Activated naive CD8-positive, alpha-beta T cell treated with anti-CD3 and anti-CD28 coated beads, Interleukin-2, amount 50 U/mL, for 24 hours (primary cell): ENCODE results near the gene SETD4.
"Not testable (repeated sequence)": the region's sequence is repeated elsewhere in the genome, so short reads cannot be mapped to it uniquely, and the experiment has no call there.

Experiments used
- ATAC-seq: fragments of 150-1000 bp; cut with Tn5 transposase; one replicate; pipeline ENCODE4 v1.10.0; 2021
- DNase-seq: peaks from one replicate; pipeline ENCODE4 v3.0.0; 2021
- H3K27ac Mint-ChIP-seq: one replicate; pipeline ENCODE4 v1.8.0; 2021; ENCODE audit warnings: mild to moderate bottlenecking, mixed read lengths
- H3K27me3 Mint-ChIP-seq: one replicate; pipeline ENCODE4 v1.8.0; 2021; ENCODE audit warnings: mixed read lengths
- H3K36me3 Mint-ChIP-seq: one replicate; pipeline ENCODE4 v1.8.0; 2021; ENCODE audit warnings: low read depth, mixed read lengths
- H3K4me1 Mint-ChIP-seq: one replicate; pipeline ENCODE4 v1.8.0; 2021; ENCODE audit warnings: mixed read lengths
- H3K4me3 Mint-ChIP-seq: one replicate; pipeline ENCODE4 v1.8.0; 2021; ENCODE audit warnings: mild to moderate bottlenecking, moderate library complexity, mixed read lengths
- H3K9me3 Mint-ChIP-seq: one replicate; pipeline ENCODE4 v1.8.0; 2021; ENCODE audit warnings: mixed read lengths

SETD4 gene

GRCh38 chr21:36089946-36090345 lies 29.6 kb upstream of the SETD4 start:
- Mint-ChIP-seq H3K27ac (no peak overlapping the region), H3K36me3 (peaks cover 6% of the 10 kb centered on the region), H3K4me1 (no peaks in the 10 kb centered on the region), H3K27me3 (peaks cover 5% of the 10 kb centered on the region), H3K4me3 (no peak overlapping the region), H3K9me3 (peaks cover 8% of the 10 kb centered on the region)
- ATAC-seq, result no peak
- DNase-seq, result no peak

- Mint-ChIP-seq H3K27ac (no peak overlapping the region), H3K36me3 (no peaks in the 10 kb centered on the region), H3K4me3 (no peak overlapping the region), H3K27me3 (no peaks in the 10 kb centered on the region), H3K9me3 (no peaks in the 10 kb centered on the region), H3K4me1 (no peaks in the 10 kb centered on the region)
- ATAC-seq (peak; percentile 49), DNase-seq (no peak)
Observed at GRCh38 chr21:36087362-36088138, 27.2 kb upstream of the SETD4 start.

DNA sequence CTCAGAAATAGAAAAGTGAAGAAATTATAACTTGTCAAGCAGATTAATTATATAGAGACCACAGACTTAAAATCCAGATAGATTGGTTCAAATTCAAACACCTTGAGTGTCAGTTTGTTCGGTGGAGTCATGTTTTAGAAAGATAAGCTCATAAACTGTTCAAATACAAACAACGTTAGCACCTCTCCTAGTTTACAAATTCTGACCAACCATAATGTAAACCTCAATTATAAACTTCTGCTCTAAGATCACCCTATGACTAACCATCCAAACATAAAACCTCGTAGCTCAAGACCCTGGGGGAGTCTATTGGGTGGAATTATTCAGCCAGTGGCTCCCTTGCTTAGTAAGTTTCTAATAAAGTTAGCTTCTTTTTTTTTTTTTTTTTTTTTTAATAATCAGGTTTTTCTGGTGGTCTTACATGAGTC lies 21.9 kb upstream of the SETD4 start:
- H3K9me3 Mint-ChIP-seq, result no peaks in the 10 kb centered on the region

GRCh38 chr21:36080386-36080785 lies 20.1 kb upstream of the SETD4 start:
- H3K36me3 Mint-ChIP-seq, result no peaks in the 10 kb centered on the region
- H3K4me3 Mint-ChIP-seq, result no peak overlapping the region
- no peak for DNase-seq
- H3K9me3 Mint-ChIP-seq, result no peaks in the 10 kb centered on the region
- peak overlapping the region; percentile 2 for H3K27ac Mint-ChIP-seq
- H3K27me3 Mint-ChIP-seq, result no peaks in the 10 kb centered on the region
- no peak for ATAC-seq
- peaks cover 35% of the 10 kb centered on the region for H3K4me1 Mint-ChIP-seq

More for the DNA sequence above, 21.9 kb upstream of the SETD4 start:
- Mint-ChIP-seq H3K4me3 (no peak overlapping the region), H3K27ac (no peak overlapping the region), H3K36me3 (no peaks in the 10 kb centered on the region), H3K4me1 (peaks cover 20% of the 10 kb centered on the region), H3K27me3 (no peaks in the 10 kb centered on the region)
- ATAC-seq (no peak), DNase-seq (no peak)

GRCh38 chr21:36079671-36080070 lies 19.3 kb upstream of the SETD4 start:
- ATAC-seq (no peak), DNase-seq (no peak)
- peaks cover 37% of the 10 kb centered on the region for H3K4me1 Mint-ChIP-seq
- peak overlapping the region; percentile 81 for H3K4me3 Mint-ChIP-seq
- H3K27ac Mint-ChIP-seq, result peak overlapping the region; percentile 98
- no peaks in the 10 kb centered on the region for H3K9me3 Mint-ChIP-seq
- H3K27me3 Mint-ChIP-seq, result no peaks in the 10 kb centered on the region
- no peaks in the 10 kb centered on the region for H3K36me3 Mint-ChIP-seq

DNA sequence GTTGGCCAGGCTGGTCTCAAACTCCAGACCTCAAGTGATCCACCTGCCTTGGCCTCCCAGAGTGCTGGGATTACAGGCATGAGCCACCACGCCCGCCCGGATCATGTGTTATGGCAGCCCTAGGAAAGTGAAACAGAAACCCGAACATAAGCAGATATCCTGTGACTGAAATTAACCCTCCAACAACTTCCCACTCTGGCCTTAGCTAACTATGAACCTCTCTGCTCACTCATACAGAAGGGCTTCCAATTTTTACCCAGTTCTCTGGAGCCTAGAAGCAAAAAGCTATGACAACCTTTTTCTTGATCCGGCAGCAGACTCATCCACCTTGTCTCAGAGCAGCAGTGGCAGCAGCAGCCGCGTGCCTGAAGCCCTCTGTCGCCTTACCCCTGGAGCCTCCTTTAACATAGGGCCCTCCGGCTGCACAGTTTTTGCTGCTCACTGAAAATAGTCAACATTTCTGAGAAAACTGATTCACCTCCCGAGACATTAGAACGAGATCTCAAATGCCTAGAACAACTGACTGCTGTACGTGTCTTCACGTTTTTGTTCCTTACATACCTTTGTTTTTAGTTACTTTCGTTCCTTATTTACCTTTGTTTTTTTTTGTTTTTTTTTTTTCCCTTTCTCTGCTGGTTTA lies 18.8 kb upstream of the SETD4 start:
- ATAC-seq (peak; percentile 89), DNase-seq (peak; percentile 34)
- peak overlapping the region; percentile 81 for H3K4me3 Mint-ChIP-seq
- H3K36me3 Mint-ChIP-seq, result no peaks in the 10 kb centered on the region
- H3K4me1 Mint-ChIP-seq, result peaks cover 37% of the 10 kb centered on the region
- H3K9me3 Mint-ChIP-seq, result no peaks in the 10 kb centered on the region
- no peaks in the 10 kb centered on the region for H3K27me3 Mint-ChIP-seq
- H3K27ac Mint-ChIP-seq, result peak overlapping the region; percentile 98

DNA sequence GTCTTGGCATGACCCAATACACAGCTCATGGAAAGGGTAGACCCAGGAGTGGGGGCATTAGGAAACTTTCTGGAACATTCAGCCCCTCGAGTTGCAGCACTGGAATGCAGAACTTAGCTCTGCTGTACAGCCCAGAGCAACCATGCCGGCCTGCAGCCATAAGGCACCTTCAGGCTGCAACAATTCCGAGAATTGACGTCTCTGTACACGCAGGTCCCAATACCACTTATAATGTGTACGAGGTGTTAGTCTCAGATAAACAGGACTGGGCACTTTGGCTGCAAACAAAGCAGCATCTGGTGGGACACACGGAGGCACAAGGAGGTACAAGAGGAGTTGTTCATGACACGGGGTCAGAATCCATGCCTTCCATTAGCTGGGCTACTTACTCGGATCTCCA lies 17.4 kb upstream of the SETD4 start:
- ATAC-seq, result no peak
- no peaks in the 10 kb centered on the region for H3K27me3 Mint-ChIP-seq
- peaks cover 6% of the 10 kb centered on the region for H3K36me3 Mint-ChIP-seq
- H3K4me1 Mint-ChIP-seq, result peaks cover 39% of the 10 kb centered on the region
- DNase-seq, result no peak
- H3K4me3 Mint-ChIP-seq, result no peak overlapping the region
- H3K9me3 Mint-ChIP-seq, result no peaks in the 10 kb centered on the region
- peak overlapping the region; percentile 37 for H3K27ac Mint-ChIP-seq

DNA sequence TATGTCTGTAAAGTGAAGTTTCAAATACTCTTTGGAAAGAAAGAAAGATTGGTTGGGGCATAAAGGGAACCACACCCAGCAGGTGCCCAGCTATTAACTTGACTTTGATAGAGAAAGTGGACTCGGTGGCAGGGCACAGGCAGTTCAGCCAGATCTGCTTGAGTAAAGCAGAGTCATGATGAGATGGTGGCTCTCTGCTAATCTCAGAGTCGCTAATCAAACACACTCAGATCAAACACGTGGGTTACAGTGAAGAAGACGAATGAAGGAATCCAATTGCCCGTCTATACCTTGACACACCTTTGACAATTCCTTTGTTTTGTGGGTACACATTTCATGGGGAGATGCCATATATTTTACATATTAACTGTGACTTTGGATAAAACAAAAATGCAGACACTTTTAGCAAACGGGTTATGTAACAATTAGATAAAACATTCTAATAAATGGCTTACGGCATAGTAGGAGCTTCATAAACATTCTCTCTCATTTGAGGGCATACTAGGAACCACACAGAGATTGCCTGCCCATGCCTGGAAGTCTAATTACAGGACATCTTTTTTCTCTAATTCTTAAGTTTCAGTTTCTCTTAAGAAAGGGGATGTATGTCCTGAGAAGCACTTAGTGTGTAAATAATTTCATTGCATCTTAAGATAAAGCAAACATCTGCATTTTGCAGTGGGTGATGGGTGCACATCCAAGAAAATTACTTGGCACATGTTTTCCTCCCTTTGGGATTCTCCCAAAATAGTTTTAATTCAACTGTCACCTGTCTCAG lies 16.7 kb upstream of the SETD4 start:
- ATAC-seq (no peak), DNase-seq (no peak)
- Mint-ChIP-seq H3K27ac (peak overlapping the region; percentile 37), H3K36me3 (peaks cover 13% of the 10 kb centered on the region), H3K9me3 (no peaks in the 10 kb centered on the region), H3K4me1 (peaks cover 43% of the 10 kb centered on the region), H3K27me3 (no peaks in the 10 kb centered on the region), H3K4me3 (no peak overlapping the region)

GRCh38 chr21:36075953-36076352 lies 15.6 kb upstream of the SETD4 start:
- Mint-ChIP-seq H3K36me3 (peaks cover 22% of the 10 kb centered on the region), H3K4me1 (peaks cover 53% of the 10 kb centered on the region), H3K27me3 (no peaks in the 10 kb centered on the region), H3K9me3 (no peaks in the 10 kb centered on the region), H3K27ac (peak overlapping the region; percentile 17), H3K4me3 (no peak overlapping the region)
- no peak for DNase-seq
- no peak for ATAC-seq

DNA sequence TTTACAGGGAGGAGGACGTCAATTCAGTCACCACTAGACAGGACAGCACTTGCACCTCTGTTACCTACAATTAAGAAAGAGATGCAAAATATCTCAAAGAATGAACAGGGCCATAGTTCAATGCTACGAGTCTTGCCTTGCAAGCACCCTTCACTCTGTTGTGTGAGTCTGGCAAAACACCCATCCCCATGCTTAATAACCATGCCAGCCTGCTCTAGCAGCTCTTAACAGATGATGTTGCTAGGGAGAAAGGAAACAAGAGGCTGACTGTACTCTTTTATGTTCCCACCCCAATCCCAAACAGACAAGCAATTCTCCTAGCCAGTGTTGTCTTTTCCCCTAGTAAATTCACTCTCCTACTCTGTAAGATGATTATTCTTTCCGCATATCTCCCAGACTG lies 14.8 kb upstream of the SETD4 start:
- DNase-seq (no peak), ATAC-seq (no peak)
- Mint-ChIP-seq H3K27ac (no peak overlapping the region), H3K4me3 (no peak overlapping the region), H3K4me1 (peaks cover 59% of the 10 kb centered on the region), H3K27me3 (no peaks in the 10 kb centered on the region), H3K9me3 (no peaks in the 10 kb centered on the region), H3K36me3 (peaks cover 22% of the 10 kb centered on the region)

GRCh38 chr21:36073911-36074310 lies 13.6 kb upstream of the SETD4 start:
- not testable (repeated sequence) for H3K27ac Mint-ChIP-seq, H3K4me3 Mint-ChIP-seq, DNase-seq, H3K9me3 Mint-ChIP-seq, H3K27me3 Mint-ChIP-seq, ATAC-seq
- Mint-ChIP-seq H3K36me3 (peaks cover 30% of the 10 kb centered on the region), H3K4me1 (peaks cover 57% of the 10 kb centered on the region)

DNA sequence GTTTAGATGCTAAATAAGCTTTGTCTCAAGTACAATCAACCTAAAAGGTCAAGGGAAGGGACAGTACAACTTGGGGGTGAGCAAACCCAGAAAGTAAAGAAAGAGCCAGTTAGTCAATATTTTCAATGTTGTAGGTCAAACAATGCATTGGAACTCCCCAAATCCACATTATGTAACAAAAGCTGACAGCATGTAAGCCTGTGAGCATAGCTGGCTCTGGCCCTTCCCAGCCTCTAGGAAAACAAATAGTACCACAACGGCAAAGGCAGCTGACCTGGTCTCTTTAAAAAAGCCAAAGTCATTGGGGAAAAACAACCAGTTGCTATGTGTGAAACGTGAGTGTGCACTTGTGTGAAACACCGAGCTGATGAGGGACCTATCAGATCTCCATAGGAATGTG lies 12.9 kb upstream of the SETD4 start:
- Mint-ChIP-seq H3K4me3 (no peak overlapping the region), H3K4me1 (peaks cover 52% of the 10 kb centered on the region)

DNA sequence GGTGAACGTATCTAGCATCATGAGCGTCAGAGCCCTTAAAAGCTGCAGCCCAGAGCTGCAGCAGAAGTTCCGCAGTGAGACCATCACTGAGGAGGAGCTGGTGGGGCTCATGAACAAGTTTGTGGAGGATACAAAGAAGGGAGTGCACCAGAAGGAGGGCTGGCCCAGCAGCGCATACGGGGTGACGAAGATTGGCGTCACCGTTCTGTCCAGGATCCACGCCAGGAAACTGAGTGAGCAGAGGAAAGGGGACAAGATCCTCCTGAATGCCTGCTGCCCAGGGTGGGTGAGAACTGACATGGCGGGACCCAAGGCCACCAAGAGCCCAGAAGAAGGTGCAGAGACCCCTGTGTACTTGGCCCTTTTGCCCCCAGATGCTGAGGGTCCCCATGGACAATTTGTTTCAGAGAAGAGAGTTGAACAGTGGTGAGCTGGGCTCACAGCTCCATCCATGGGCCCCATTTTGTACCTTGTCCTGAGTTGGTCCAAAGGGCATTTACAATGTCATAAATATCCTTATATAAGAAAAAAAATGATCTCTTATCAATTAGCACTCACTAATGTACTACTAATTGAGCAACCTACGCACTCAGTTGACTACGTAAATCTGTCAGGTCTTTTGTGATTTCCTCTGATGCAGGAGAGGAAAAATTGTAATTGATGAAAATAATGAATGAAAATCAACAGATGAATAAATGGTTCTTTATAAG lies 12.3 kb upstream of the SETD4 start:
- H3K4me1 Mint-ChIP-seq, result peaks cover 52% of the 10 kb centered on the region
- H3K9me3 Mint-ChIP-seq, result peaks cover 10% of the 10 kb centered on the region
- no peak overlapping the region for H3K4me3 Mint-ChIP-seq
- peaks cover 32% of the 10 kb centered on the region for H3K36me3 Mint-ChIP-seq
- H3K27ac Mint-ChIP-seq, result no peak overlapping the region
- ATAC-seq, result no peak
- no peaks in the 10 kb centered on the region for H3K27me3 Mint-ChIP-seq
- no peak for DNase-seq

More for the DNA sequence above, 12.9 kb upstream of the SETD4 start:
- ATAC-seq (no peak), DNase-seq (no peak)
- no peak overlapping the region for H3K27ac Mint-ChIP-seq
- H3K27me3 Mint-ChIP-seq, result no peaks in the 10 kb centered on the region
- peaks cover 10% of the 10 kb centered on the region for H3K9me3 Mint-ChIP-seq
- H3K36me3 Mint-ChIP-seq, result peaks cover 32% of the 10 kb centered on the region

GRCh38 chr21:36070999-36071398 lies 10.7 kb upstream of the SETD4 start:
- no peak for ATAC-seq
- H3K27ac Mint-ChIP-seq, result peak overlapping the region; percentile 68
- peaks cover 48% of the 10 kb centered on the region for H3K4me1 Mint-ChIP-seq
- H3K9me3 Mint-ChIP-seq, result peaks cover 10% of the 10 kb centered on the region
- DNase-seq, result no peak
- H3K27me3 Mint-ChIP-seq, result no peaks in the 10 kb centered on the region
- peak overlapping the region; percentile 85 for H3K4me3 Mint-ChIP-seq
- peaks cover 32% of the 10 kb centered on the region for H3K36me3 Mint-ChIP-seq
